Measurements from ENCODE around the gene SPAG4. TPM values are rescaled to one million over a fixed set of nuclear protein-coding genes. Genes with fewer than 3 reads are reported as not detected.

The SPAG4 gene
- total RNA-seq, 1 donor: 4.0 TPM

GRCh38 chr20:35595456-35595855, 20.2 kb upstream of the SPAG4 start:
- no peaks in the 10 kb centered on the region for H3K79me2 ChIP-seq (ENCODE audit: insufficient read depth, low read length)
- no peak for DNase-seq (ENCODE audit: insufficient read length, low spot score, missing footprints)
- no peaks in the 10 kb centered on the region for H3K36me3 ChIP-seq (ENCODE audit: insufficient read depth, low read length)
- H3K9me3 ChIP-seq (ENCODE audit: low read depth, low read length): no peaks in the 10 kb centered on the region
- no peak overlapping the region for H3K27ac ChIP-seq (ENCODE audit: low read depth, low read length)
- H3K27me3 ChIP-seq (ENCODE audit: insufficient read depth, low read length): peaks cover 11% of the 10 kb centered on the region
- no peaks in the 10 kb centered on the region for H4K20me1 ChIP-seq (ENCODE audit: insufficient read depth, low read length)
- no peak overlapping the region for H3K4me2 ChIP-seq (ENCODE audit: insufficient read depth, low read length)
- H3K4me3 ChIP-seq (ENCODE audit: insufficient read depth, low read length): no peak overlapping the region
- H3K4me1 ChIP-seq (ENCODE audit: insufficient read depth, low read length): no peaks in the 10 kb centered on the region
- TF ChIP-seq, protein P1, sequence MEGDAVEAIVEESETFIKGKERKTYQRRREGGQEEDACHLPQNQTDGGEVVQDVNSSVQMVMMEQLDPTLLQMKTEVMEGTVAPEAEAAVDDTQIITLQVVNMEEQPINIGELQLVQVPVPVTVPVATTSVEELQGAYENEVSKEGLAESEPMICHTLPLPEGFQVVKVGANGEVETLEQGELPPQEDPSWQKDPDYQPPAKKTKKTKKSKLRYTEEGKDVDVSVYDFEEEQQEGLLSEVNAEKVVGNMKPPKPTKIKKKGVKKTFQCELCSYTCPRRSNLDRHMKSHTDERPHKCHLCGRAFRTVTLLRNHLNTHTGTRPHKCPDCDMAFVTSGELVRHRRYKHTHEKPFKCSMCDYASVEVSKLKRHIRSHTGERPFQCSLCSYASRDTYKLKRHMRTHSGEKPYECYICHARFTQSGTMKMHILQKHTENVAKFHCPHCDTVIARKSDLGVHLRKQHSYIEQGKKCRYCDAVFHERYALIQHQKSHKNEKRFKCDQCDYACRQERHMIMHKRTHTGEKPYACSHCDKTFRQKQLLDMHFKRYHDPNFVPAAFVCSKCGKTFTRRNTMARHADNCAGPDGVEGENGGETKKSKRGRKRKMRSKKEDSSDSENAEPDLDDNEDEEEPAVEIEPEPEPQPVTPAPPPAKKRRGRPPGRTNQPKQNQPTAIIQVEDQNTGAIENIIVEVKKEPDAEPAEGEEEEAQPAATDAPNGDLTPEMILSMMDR (IDR thresholded peaks at IDR 0.05; ENCODE audit: extremely low read depth, low read depth, low read length): no peak
- no peak overlapping the region for H2AFZ ChIP-seq (ENCODE audit: low read length)

- H4K20me1 ChIP-seq (ENCODE audit: insufficient read depth, low read length): no peaks in the 10 kb centered on the region
- H3K4me1 ChIP-seq (ENCODE audit: insufficient read depth, low read length): peaks cover 2% of the 10 kb centered on the region
- peaks cover 14% of the 10 kb centered on the region for H3K27me3 ChIP-seq (ENCODE audit: insufficient read depth, low read length)
- H3K27ac ChIP-seq (ENCODE audit: low read depth, low read length): no peak overlapping the region
- TF ChIP-seq, protein P1 (IDR thresholded peaks at IDR 0.05; ENCODE audit: extremely low read depth, low read depth, low read length): no peak
- no peaks in the 10 kb centered on the region for H3K9me3 ChIP-seq (ENCODE audit: low read depth, low read length)
- H3K4me2 ChIP-seq (ENCODE audit: insufficient read depth, low read length): no peak overlapping the region
- H3K79me2 ChIP-seq (ENCODE audit: insufficient read depth, low read length): no peaks in the 10 kb centered on the region
- H3K4me3 ChIP-seq (ENCODE audit: insufficient read depth, low read length): no peak overlapping the region
- H3K36me3 ChIP-seq (ENCODE audit: insufficient read depth, low read length): no peaks in the 10 kb centered on the region
- DNase-seq (ENCODE audit: insufficient read length, low spot score, missing footprints): no peak
- no peak overlapping the region for H2AFZ ChIP-seq (ENCODE audit: low read length)
Measured at GRCh38 chr20:35595901-35596300, 19.7 kb upstream of the SPAG4 start.

DNA sequence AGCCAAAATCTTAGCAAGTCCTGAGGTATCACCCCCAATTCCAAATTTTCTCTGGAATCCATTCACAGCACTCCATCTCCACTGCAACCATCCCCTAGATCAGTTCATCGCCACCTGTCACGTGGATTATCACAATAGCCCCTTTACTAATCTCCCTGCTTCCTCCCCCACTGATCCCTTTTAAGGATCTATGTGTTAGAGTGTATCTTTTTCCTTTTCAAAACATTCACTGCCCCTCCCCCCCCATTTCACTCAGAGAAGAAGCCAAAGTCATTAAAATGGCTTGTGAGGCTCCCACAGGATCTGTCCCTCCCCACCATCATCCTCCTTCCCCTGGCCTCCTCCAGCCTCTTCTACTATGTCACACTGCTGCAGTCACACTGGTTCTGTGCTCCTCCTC, 18.4 kb upstream of the SPAG4 start:
- Histone ChIP-seq H3K4me2 (ENCODE audit: insufficient read depth, low read length) (no peak overlapping the region), H3K9me3 (ENCODE audit: low read depth, low read length) (no peaks in the 10 kb centered on the region)

DNA sequence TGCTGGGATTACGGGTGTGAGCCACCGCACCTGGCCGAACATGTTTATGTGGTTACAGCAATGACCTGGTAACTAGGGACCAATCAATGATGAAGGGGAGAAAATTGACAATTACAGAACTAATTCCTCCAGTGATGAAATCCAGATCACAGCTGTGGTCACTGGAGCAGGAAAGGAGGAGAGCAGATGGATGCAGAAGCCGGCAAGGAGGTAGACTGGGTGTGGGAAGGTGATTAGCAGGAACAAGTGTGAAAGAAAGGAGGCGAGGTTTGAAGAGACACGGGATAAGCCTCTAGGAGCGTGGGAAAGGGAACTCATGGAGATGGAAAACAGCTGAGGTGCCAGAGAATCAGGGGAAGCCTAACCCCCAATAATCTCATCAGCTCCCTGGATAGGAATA, 17.2 kb upstream of the SPAG4 start:
- Histone ChIP-seq H2AFZ (ENCODE audit: low read length) (no peak overlapping the region), H3K4me2 (ENCODE audit: insufficient read depth, low read length) (no peak overlapping the region), H3K9me3 (ENCODE audit: low read depth, low read length) (no peaks in the 10 kb centered on the region), H3K27me3 (ENCODE audit: insufficient read depth, low read length) (peaks cover 25% of the 10 kb centered on the region), H3K4me3 (ENCODE audit: insufficient read depth, low read length) (no peak overlapping the region), H3K36me3 (ENCODE audit: insufficient read depth, low read length) (no peaks in the 10 kb centered on the region), H3K27ac (ENCODE audit: low read depth, low read length) (no peak overlapping the region), H3K79me2 (ENCODE audit: insufficient read depth, low read length) (no peaks in the 10 kb centered on the region), H4K20me1 (ENCODE audit: insufficient read depth, low read length) (no peaks in the 10 kb centered on the region), H3K4me1 (ENCODE audit: insufficient read depth, low read length) (peaks cover 7% of the 10 kb centered on the region)
- no peak for DNase-seq (ENCODE audit: insufficient read length, low spot score, missing footprints)
- TF ChIP-seq, protein P1 (IDR thresholded peaks at IDR 0.05; ENCODE audit: extremely low read depth, low read depth, low read length): no peak

More for the DNA sequence above, 18.4 kb upstream of the SPAG4 start:
- no peak overlapping the region for H2AFZ ChIP-seq (ENCODE audit: low read length)
- H3K79me2 ChIP-seq (ENCODE audit: insufficient read depth, low read length): no peaks in the 10 kb centered on the region
- H3K36me3 ChIP-seq (ENCODE audit: insufficient read depth, low read length): no peaks in the 10 kb centered on the region
- H3K4me3 ChIP-seq (ENCODE audit: insufficient read depth, low read length): no peak overlapping the region
- H3K27me3 ChIP-seq (ENCODE audit: insufficient read depth, low read length): peaks cover 21% of the 10 kb centered on the region
- H3K4me1 ChIP-seq (ENCODE audit: insufficient read depth, low read length): peaks cover 7% of the 10 kb centered on the region
- H4K20me1 ChIP-seq (ENCODE audit: insufficient read depth, low read length): no peaks in the 10 kb centered on the region
- DNase-seq (ENCODE audit: insufficient read length, low spot score, missing footprints): no peak
- H3K27ac ChIP-seq (ENCODE audit: low read depth, low read length): no peak overlapping the region
- TF ChIP-seq, protein P1 (IDR thresholded peaks at IDR 0.05; ENCODE audit: extremely low read depth, low read depth, low read length): no peak

All from osteoblast (primary cell).